Activated CD4-positive, alpha-beta T cell treated with anti-CD3 and anti-CD28 coated beads, Interleukin-2, amount 50 U/mL, for 4 hours (primary cell): ENCODE results near the gene NEO1.
A peak's percentile ranks its signal among the peaks of the same experiment; 100 is the strongest.

ENCODE experiments used
- DNase-seq, 2 experiments: peaks; one replicate each; pipeline ENCODE4 v3.0.0-alpha.2; 2020

The NEO1 gene, protein sequence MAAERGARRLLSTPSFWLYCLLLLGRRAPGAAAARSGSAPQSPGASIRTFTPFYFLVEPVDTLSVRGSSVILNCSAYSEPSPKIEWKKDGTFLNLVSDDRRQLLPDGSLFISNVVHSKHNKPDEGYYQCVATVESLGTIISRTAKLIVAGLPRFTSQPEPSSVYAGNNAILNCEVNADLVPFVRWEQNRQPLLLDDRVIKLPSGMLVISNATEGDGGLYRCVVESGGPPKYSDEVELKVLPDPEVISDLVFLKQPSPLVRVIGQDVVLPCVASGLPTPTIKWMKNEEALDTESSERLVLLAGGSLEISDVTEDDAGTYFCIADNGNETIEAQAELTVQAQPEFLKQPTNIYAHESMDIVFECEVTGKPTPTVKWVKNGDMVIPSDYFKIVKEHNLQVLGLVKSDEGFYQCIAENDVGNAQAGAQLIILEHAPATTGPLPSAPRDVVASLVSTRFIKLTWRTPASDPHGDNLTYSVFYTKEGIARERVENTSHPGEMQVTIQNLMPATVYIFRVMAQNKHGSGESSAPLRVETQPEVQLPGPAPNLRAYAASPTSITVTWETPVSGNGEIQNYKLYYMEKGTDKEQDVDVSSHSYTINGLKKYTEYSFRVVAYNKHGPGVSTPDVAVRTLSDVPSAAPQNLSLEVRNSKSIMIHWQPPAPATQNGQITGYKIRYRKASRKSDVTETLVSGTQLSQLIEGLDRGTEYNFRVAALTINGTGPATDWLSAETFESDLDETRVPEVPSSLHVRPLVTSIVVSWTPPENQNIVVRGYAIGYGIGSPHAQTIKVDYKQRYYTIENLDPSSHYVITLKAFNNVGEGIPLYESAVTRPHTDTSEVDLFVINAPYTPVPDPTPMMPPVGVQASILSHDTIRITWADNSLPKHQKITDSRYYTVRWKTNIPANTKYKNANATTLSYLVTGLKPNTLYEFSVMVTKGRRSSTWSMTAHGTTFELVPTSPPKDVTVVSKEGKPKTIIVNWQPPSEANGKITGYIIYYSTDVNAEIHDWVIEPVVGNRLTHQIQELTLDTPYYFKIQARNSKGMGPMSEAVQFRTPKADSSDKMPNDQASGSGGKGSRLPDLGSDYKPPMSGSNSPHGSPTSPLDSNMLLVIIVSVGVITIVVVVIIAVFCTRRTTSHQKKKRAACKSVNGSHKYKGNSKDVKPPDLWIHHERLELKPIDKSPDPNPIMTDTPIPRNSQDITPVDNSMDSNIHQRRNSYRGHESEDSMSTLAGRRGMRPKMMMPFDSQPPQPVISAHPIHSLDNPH (N-terminal part only)

DNA sequence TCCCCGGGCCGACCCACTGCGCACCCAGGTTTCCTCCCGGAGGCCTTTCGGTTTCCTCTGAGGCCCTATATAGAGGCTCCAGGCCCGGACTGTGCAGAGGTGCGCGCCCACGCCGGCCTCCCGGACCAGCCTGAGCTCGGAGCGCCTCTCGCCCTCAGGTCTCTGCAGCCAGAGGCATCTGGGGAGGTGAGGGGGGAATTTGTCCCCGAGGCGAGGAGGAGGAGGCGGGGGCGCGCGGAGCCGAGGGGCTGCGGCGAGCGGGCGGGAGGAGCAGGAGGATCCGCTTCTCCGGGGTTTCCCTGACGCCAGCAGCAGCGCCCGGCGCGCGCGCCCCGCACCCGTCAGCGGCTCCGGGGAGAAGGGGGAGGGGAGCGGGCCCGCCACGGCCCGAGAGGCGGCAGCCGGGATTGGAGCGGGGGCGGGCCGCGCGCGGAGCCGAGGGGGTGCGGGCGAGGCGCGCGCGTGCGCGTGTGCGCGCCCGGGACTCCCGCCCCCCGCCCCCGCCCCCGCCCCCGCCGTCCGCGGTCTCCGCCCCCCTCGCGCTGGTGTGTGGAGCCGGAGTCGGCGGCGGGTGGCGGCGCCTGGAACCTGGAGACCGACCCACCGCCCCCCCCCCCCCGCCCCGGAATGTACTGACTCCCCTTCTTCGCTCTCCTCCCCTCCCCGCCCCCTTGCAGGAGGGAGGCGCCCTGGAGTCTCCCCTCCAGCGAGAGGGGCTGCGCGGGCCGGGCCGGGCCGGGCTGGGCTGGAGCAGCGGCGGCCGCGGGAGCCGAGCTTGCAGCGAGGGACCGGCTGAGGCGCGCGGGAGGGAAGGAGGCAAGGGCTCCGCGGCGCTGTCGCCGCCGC, at the start of gene NEO1:
Gene NEO1 (plus strand): TSS at position 657 of the 846 bp plus-strand sequence. CDS start 213 bp downstream, outside the sequence.
- peak; percentile 68 to 72 for DNase-seq

DNA sequence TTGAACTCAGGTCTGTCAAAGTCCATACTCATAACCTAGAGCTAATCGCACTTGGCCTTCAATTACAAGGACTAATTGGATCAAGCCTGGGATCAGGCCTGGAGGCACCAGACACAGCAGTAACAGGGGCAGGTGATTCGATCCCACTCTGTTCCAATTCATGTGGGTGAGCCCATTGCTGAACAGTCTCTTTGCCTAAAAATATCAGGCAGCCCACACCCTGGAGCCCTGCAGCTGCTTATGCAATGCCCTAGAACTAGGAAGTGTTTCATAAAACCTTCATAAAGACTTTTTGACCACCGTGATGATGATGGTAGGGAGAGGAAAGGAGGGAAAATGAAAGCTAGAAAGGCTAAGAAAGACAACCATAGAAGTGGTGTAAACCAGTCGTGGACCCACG, 47.8 kb upstream of the NEO1 start:
- no peak for DNase-seq

DNA sequence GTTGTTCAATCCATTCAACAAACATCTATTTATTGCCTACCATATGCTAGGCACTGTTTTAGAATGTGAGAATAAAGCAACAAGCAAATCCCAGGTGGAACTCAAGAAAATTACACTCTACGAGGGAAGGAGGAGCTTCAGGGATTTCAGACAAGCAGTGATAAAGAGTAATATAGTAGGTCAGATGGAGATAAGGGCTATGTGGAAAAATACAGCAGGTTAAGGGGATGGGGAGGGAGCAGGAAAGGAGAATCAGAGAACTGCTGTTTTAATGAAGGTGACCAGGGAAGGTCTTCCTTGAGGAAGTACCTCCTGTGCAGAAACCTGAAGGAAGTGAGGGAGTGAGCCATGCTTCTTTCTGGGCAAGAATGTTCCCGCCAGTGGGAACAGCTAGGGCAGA, 47.2 kb upstream of the NEO1 start:
- no peak for DNase-seq

DNA sequence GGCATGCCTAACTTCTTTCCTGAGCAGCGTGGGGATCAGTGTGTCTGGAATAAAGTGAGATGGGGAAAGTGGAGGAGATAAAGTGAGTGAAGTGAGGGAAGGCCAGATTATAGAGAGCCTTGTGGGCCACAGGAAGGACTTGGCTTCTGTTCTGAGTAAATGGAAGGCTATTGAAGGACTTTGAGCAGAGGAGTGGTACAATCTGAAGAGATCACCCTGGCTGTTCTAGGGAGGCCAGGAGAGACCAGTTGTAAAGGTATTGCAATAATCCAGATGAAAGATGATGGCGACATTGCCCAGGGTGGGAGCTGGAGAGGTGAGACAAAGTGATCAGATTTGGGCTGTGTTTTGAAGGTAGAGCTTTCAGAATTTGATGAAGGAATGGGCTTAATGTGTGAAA, 46.8 kb upstream of the NEO1 start:
- DNase-seq, result no peak

DNA sequence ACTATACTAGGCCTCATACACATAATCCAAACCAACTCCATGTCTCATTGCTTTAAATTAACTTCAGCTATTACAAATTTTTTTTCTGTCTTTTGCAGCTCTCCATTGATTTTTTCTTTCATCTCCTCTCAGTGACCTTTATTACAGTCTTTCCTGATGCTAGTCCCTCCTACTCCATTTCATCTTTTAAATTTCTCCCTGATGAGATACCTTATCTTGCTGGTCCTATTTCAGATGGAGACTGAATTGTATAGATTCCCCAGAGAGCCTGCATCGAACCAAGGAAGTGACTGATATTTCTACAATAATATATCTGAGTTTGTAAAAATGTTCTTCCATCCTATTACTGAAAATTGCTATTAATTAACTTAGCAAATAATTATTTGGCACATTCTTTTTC, 45.7 kb upstream of the NEO1 start:
- DNase-seq, result no peak

DNA sequence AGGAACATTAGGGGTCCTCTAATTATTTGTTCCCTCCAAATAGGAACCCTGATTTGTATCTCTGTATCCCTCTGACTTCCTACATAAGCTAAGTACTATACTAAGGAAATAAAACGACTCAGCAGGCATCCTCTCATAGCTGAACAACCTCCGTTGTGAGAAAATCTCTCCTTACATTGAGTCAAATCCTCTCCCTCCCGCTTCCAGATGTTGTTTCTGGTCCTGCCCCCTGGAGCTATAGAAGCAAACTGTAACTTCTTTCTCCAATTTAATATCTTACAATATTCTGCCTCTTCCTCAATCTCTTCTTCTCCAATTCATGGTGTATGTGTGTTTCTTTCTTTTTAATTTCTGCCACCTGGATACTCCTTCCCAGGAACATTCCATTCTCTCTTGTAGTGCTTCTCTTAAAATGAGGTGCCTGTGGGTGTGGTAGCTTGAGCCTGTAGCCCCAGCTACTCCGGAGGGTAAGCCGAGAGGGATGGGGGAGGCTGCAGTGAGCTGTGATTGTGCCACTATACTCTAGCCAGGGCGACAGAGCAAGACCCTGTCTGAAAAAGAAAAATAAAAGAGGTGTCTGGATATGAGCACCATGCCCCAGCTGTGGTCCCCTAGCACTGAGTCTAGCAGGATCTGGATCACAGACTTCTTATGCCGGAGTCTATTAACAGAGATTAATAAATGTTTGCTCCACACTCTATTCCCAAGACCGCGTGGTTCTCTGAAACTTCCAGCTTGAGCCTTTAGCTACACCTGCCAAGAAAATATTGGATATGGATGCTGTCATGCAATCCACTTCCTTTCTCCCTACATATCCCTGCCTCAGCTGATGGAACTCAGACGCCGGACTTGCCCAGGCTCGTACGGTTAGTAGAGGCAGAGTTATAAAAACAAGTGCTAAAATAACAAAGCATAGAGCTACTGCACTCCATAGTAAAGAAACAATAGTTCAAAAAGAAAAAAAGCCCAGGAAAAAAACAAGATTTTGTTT, 42.9 kb upstream of the NEO1 start:
- DNase-seq, result no peak

DNA sequence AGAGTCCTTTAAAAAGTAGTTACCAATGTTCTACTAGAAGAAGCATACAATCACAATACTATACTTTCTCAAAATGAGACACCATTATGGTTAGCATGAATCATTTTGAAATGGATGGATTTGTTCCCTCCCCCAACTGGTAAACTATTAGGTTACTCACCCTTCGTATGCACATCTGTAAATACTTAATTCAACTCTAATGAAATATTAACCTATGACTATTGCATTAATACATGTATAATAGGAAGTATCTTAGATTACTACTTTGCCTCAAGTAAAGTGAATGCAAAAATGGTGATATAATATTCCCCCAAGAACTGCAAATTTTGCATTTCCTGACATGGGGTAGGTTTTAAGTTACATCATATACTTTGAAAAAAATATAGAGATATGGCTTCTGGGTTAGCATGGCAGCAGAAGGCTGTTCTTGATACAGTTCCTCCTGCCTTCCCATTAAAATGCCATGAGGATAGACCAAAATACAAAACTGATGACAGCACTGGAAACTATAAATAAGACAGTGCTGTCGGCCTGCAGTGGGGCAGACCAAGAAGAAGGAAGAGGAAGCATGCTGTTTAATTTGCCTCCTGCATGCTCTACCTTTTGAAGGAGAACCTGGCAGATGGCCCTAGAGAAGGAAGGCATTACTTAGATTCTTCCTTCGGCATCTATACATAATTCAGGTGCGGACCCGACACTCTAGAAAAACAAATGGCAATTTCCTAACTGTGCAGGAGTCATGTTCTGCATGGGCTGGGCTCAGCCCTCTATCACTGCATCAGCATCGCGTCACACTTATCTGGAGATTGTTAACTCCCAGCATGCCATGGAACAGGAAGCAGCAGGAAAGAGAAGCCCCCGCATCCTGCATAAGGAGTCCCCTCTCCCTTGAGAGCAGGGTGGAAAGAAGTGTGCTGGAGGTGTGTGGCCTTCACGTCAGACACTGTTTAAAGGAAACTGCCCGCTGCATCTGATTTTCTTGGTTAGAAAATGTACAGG, 41.8 kb upstream of the NEO1 start:
- no peak for DNase-seq

DNA sequence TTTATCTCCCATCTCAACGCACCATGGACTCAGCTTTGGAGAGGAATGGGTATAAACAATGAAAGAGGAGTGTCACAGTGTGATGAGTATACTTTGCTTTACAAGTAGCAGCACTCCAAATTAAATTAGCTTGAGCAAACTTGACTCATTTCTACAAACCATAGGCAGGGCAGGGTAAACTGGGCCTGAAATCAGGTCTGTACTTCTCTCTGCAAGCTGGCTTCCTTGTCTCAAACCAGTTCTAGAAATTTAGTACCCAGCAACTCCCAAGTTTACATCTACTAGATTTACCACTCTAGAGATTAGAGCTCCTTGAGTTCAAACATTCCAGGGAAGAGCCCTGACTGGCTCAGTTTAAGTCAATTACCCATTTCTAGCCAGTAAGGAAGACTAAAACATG, 37.4 kb upstream of the NEO1 start:
- no peak for DNase-seq

DNA sequence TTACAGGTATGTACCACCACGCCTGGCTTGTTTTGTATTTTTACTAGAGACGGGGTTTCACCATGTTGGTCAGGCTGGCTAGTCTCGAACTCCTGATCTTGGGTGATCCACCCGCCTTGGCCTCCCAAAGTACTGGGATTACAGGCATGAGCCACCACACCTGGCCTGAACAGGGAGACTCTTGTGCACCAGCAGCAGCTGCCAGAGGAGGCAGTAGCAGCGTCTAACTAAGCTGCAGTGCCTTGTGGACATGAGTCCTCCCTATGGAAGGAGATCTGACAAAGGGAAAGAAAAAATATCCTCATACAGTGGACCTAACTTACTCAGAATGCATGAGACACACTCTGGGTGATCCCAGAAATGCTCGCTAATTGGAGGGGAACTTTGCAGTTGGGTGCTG, 36.8 kb upstream of the NEO1 start:
- DNase-seq, result no peak

DNA sequence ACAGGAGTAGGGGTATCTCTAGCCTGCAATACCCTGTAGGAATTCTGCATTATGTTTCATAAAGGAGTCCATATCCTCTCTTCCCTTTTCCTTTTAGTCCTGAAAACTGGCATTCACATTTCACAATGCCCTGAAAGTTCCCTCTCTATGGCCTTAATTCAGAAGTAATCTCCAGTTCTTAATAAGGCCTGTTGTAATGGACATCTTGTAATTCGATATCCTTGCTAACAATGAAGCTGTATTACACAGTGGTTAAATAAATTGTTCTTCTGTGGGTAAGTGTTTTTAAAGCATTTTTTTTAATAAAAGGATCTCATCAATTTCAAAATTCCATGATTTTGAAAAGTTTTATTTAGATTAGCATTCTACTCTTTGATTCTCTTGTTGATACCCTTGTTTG, 34.3 kb upstream of the NEO1 start:
- no peak for DNase-seq

DNA sequence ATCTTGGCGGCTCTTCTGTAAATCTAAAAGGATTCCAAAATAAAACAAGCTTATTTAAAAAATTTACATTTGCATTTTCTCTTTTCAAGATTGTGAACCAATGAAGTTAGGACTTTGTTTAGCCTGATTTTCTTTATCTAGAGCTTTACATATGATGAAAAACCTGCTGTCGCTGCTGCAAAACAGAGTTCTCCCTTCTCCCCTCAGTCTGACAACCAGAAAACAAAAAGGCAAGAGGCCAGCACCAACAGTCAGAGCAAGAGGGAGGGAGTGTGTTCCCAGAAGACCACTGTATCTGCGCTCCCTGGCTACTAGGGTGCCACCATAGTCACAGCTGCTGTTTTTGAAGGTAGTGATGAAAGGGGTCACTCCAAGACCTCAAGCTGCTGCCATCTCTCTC, 33.1 kb upstream of the NEO1 start:
- DNase-seq, result no peak

DNA sequence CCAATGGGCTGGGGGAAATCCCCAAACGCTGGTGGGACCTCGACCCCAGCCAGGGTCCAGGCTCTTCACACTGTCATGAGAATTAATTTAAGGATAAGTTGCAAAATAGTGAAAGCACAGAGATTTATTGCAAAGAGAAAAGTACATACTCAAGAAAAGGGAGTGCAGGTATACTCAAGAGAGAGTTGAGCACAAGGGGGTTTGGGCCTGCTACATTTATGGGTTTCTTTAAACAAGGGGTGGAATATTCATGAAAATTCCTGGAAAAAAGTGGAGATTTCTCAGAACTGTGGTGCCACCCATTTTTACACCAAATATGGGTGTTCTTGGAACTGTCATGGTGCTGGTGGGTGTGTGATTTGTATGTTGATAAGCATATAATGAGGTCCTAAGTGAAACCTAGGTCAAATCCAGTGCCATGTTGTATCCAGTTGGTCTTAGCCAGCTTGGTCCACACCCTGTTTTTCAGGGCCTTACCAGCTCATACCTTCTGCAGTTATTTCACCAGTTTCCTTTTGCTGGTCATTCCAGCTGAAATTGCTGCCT, 32.6 kb upstream of the NEO1 start:
- no peak for DNase-seq

DNA sequence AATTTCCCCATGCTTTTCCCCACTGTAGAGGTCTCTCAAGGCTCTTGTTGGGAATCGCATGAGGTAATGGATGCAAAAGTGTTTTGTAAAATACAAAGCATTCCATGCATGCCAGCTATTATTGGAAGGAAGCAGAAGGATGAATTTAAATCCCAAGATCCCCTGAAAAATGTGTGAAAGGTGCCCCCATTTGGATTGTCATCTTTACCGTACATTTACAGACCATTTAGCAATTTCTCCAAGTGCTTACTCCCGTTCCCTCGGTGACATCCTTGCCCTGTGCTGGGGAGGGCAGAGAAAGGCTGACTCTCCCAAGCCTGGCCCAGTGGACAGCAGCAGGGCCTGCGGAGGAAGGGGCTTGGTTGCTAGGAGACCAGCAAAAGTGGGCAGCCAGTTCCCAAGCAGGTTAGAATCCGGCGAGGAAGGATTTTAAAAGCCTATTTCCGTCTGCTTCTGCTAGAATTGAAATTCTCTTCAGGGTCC, 31.1 kb upstream of the NEO1 start:
- no peak for DNase-seq

DNA sequence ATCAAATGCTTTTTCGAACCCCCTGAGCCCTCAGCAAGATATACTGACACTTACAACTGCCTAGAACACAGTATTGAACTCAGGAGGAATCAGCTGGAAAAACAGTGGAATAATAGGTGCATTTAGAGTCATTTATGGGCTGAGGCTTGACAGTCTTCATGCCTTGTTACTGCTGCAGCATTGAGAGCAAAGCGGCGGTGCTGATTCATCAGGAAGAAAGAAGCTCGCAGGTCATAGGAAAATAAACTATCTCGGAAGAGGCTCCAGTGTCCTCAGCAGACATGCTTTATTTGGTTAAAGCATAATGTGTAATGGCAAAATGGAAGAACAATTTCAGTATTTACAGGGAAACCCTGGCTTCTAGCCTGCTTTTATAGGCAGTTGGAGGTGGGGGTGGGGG, 30.1 kb upstream of the NEO1 start:
- DNase-seq, result no peak

DNA sequence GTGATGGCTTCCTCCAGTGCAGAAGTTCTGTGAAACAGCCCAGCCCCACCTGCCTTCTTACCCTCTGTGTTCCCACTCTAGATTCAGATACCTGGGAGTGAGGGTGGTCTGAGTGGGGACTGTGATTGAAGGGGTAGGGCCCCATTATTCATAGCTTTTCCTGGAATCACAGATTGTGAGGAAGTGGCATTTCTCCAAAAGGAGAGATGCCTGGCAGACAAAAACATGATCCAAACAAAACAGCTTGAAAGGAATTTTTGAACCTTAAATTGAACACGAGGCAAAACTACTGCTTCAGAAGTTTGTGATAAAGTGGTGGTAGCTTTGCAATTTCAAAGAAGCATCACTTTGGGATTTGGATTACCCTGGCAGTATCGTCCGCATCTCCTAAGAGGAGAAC, 29.2 kb upstream of the NEO1 start:
- DNase-seq, result no peak

DNA sequence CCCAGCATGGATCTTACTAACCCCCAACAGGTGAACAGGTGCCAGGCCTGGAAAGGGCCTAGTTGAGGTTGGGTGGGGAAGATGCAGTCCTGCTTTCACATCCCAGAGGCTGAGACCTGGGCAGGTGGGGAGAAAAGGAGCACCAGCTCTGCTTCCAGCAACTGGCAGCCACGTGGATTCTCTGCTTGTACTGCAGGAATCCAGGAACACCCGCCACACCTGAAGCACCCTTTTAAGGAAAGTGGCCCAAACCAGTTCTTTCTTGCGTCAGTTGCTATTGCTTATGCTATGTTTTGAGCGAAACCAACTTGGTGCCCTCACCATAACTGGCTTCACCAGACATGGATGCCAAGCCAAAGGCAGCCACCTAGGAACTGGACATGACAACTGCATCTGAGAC, 28.1 kb upstream of the NEO1 start:
- DNase-seq, result no peak

DNA sequence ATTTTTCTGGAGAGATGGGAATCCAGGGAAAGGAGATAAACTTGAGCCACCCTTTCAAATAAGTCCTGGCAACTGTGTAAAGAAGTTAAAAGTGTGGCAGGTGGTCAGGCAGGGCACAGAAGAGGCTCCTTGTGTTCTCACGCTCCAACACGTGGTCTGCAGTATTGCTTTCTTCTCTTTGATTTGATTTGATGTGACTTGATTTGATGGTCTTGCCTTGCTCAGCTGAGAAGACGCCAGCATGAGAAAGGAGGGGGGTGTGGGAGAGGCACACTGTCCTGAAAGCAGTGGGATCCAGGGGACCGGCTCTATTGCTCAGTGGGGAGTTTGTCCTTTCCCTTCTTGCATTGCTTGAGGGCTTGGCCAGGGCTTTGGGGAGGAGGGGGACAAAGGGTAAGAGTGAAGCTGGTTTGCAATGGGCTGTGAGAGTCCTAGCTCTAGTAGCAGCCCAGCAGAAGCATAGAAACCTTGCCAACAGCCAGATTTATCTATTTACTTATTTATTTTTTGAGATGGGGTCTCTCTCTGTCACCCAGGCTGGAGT, 25.7 kb upstream of the NEO1 start:
- no peak for DNase-seq

DNA sequence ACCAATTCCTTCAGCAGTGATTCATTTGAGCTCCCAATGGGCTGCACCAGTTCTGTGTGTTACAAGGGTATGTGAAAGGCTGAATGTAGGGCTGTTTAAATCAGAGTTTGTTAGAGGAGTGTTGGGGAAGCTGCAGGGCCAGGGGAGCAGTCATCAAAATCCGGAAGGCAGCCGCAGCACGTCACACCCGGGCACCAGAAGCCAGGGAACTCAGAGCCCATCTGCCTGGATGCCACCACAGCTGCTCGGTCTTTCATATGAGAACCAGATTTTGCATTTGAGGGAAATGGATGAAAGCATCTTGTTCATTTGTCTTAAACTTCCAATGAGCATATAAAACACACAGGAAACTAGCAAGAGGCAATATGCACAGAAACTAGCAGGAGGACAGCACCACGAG, 24.2 kb upstream of the NEO1 start:
- DNase-seq, result no peak
